ENCODE results near the gene INSL3. TPM values are rescaled to one million over a fixed set of nuclear protein-coding genes. Genes with fewer than 3 reads are reported as not detected.

INSL3 gene
- total and polyA plus RNA-seq, 2 of the 8 experiments (the other 6 are each of a cell fraction or from before 2014, with no cell fraction given), result 0.41 to 1.5 TPM

DNA sequence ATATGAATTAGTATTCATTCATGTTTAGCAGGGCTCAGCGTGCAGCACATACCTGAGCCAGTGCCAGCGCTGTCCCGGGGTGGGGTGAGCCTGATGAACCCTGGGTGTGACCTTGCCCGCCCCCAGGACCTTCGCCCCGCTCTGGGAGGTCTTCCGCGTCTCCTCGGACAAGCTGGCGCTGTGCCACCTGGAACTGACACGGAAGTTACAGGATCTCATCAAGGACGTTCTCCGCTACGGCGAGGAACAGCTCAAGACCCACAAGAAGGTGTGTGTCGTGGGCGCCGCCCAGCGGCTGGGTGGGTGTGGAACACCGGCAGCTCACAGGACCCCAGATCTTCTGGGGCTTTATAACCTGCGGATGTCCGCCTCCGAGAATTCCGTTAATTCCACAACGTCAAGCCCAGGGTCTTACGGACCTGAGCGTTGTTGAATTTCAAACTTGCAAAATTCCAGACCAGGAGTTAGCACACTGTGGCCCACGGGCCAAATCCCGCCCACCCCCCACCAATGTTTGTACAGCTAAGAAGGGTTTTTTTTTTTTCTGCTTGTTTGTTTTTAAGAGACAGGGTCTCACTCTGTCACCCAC is 54.7 kb downstream of the INSL3 start:
- H3K36me3 ChIP-seq (ENCODE audit: control insufficient read depth in 2 of 4, insufficient read depth in 4 of 4, low read length in 3 of 4), result peaks cover 0 to 2% (median 0%) of the 10 kb centered on the region in 4 experiments; a peak in 1 of 8 replicates
- no peaks in the 10 kb centered on the region for H3K9me3 ChIP-seq (ENCODE audit: insufficient read depth in 2 of 2, low read depth in 1 of 2, low read length in 1 of 2)
- no peaks in the 10 kb centered on the region for H4K20me1 ChIP-seq (replicated peaks in 1 of 2; ENCODE audit: control insufficient read depth in 1 of 2, insufficient read depth in 2 of 2, low read length in 2 of 2)
- no peak overlapping the region for H3K14ac ChIP-seq (ENCODE audit: insufficient read length)
- no peak overlapping the region for H2BK12ac ChIP-seq (ENCODE audit: low read depth, low read length)
- FAIRE-seq, result peak; percentile 92
- H2BK5ac ChIP-seq (ENCODE audit: low read depth, low read length), result no peak overlapping the region
- no peak overlapping the region for H2BK120ac ChIP-seq (replicated peaks; ENCODE audit: low read depth, low read length)
- 32% methylated on average over 29 of the region's 29 CpGs; no CpG with 5 or more reads in 1 of the 2 experiments for WGBS, 2 experiments (ENCODE audit: extremely low coverage in 1 of 2, insufficient coverage in 1 of 2, insufficient read length in 1 of 2, insufficient replicate concordance in 2 of 2, low coverage in 1 of 2, low lambda C conversion rate in 2 of 2, missing lambda C conversion rate in 1 of 2)
- ChIA-PET POLR2A (ENCODE audit: partially characterized antibody) (interaction anchor here (0.6 to 1.9 kb wide), 7 partner anchors 25 to 70 kb away, joined by 3 to 5 read pairs (median 3); partner anchors contain the start of gene MAP1S), CTCF (ENCODE audit: partially characterized antibody) (interaction anchor here (0.5 to 5.2 kb wide), 49 partner anchors 9 to 389 kb away, joined by 3 to 39 read pairs (median 4); partner anchors contain the start of genes FCHO1, MAP1S and RPL18A)
- no peaks in the 10 kb centered on the region for H3K79me1 ChIP-seq (ENCODE audit: low read depth, low read length)
- H2BK20ac ChIP-seq (ENCODE audit: low read length), result no peak overlapping the region
- peak; percentile 82 to 94 for DNase-seq (ENCODE audit: low read depth in 1 of 2, low spot score in 2 of 2)
- peak overlapping the region in 1 of 2 experiments; percentile 48; a peak in 3 of 4 replicates for H3K4me2 ChIP-seq (ENCODE audit: insufficient read depth in 1 of 2, low read depth in 2 of 2, low read length in 2 of 2)
- H3K9ac ChIP-seq (replicated peaks in 1 of 4; ENCODE audit: extremely low read depth in 1 of 4, low read depth in 3 of 4, low read length in 3 of 4), result no peak overlapping the region
- no peak overlapping the region for H3K18ac ChIP-seq (ENCODE audit: extremely low read depth, low read length)
- H3K27ac ChIP-seq (ENCODE audit: low read depth, low read length), result no peak overlapping the region
- H3K4me3 ChIP-seq (ENCODE audit: extremely low read depth in 1 of 4, insufficient read depth in 2 of 4, low read depth in 3 of 4, low read length in 4 of 4), result no peak overlapping the region
- H2AFZ ChIP-seq (ENCODE audit: low read length), result no peak overlapping the region; the same call in 1 of the 2 replicates
- H4K8ac ChIP-seq (ENCODE audit: extremely low read depth, insufficient read depth, low read length), result 0 out of 2 replicates have a peak overlapping the region, but pooled peaks have one; percentile 11
- peaks cover 0 to 2% (median 0%) of the 10 kb centered on the region in 4 experiments; a peak in 3 of 7 replicates for H3K4me1 ChIP-seq (replicated peaks in 1 of 4; ENCODE audit: control insufficient read depth in 3 of 4, insufficient read depth in 4 of 4, low read length in 3 of 4)
- no peak overlapping the region for H4K91ac ChIP-seq (replicated peaks; ENCODE audit: insufficient read length, low read length)
- no peaks in the 10 kb centered on the region for H3K79me2 ChIP-seq (ENCODE audit: control insufficient read depth in 1 of 2, insufficient read depth in 2 of 2, low read length in 2 of 2)
- no peak overlapping the region for H3K23ac ChIP-seq (ENCODE audit: insufficient read length)
- no peak overlapping the region for H4K5ac ChIP-seq (ENCODE audit: insufficient read length, low read depth, low read length)
- no peaks in the 10 kb centered on the region for H3K23me2 ChIP-seq (ENCODE audit: low read depth, low read length)
- H2AK5ac ChIP-seq (ENCODE audit: low read depth, low read length), result no peak overlapping the region
- no peak overlapping the region for H3K56ac ChIP-seq (replicated peaks; ENCODE audit: insufficient read length, low read depth, low read length)
- no peaks in the 10 kb centered on the region for H3K27me3 ChIP-seq (replicated peaks in 1 of 4; ENCODE audit: control insufficient read depth in 3 of 4, extremely low read depth in 1 of 4, insufficient read depth in 3 of 4, low read length in 3 of 4)
- no peak overlapping the region for H2BK15ac ChIP-seq (ENCODE audit: low read length)
- no peak overlapping the region for H3K4ac ChIP-seq (replicated peaks; ENCODE audit: insufficient read length, low read depth, low read length)
- TF ChIP-seq BCL11A (IDR thresholded peaks at IDR 0.05; ENCODE audit: low read depth in 2 of 2, low read length in 2 of 2) (no peak), JUND (IDR thresholded peaks at IDR 0.05; ENCODE audit: low read length) (no peak), JUN (IDR thresholded peaks at IDR 0.05; ENCODE audit: low read depth, low read length) (no peak), TEAD4 (IDR thresholded peaks at IDR 0.05; ENCODE audit: low read depth, low read length) (no peak), RXRA (IDR thresholded peaks at IDR 0.05; ENCODE audit: insufficient read depth, low read depth, low read length) (0 out of 2 replicates have a peak, but pooled peaks have one; percentile 38), HDAC6 (IDR thresholded peaks at IDR 0.05; ENCODE audit: low read depth, low read length) (no peak), TCF12 (IDR thresholded peaks at IDR 0.05; ENCODE audit: low read depth, low read length) (0 out of 2 replicates have a peak, but pooled peaks have one; percentile 54), POU5F1 (IDR thresholded peaks at IDR 0.05; ENCODE audit: low read depth, low read length) (no peak), KDM1A (IDR thresholded peaks at IDR 0.05; ENCODE audit: borderline replicate concordance, low read length) (no peak), SAP30 (IDR thresholded peaks at IDR 0.05; ENCODE audit: insufficient read depth, insufficient replicate concordance, low read length) (no peak), EZH2 (IDR thresholded peaks at IDR 0.05; ENCODE audit: low read depth, low read length, severe bottlenecking) (no peak)
- TF ChIP-seq, protein P1, sequence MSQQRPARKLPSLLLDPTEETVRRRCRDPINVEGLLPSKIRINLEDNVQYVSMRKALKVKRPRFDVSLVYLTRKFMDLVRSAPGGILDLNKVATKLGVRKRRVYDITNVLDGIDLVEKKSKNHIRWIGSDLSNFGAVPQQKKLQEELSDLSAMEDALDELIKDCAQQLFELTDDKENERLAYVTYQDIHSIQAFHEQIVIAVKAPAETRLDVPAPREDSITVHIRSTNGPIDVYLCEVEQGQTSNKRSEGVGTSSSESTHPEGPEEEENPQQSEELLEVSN (IDR thresholded peaks at IDR 0.05), result no peak

Measured in H1 (cell line).